GM23338 (cell line): ENCODE results near the gene ZNF519. TPM values are rescaled to one million over a fixed set of nuclear protein-coding genes. Genes with fewer than 3 reads are reported as not detected.

ENCODE experiments used
- ATAC-seq: fragments of 200-7000 bp; cut with Tn5 transposase; 3 replicates; pipeline ENCODE4 v1.9.1; 2020
- DNase-seq: peaks from one replicate; pipeline ENCODE4 v3.0.0-alpha.2; 2015; ENCODE audit warnings: low spot score
- H2AFZ ChIP-seq: fragments of 200-600 bp; sonication (generic); 2 replicates; pipeline ENCODE4 v1.8.0; 2016; ENCODE audit warnings: antibody characterized with exemption, mild to moderate bottlenecking, moderate library complexity
- H3F3A ChIP-seq: fragments of 200-600 bp; sonication (generic); replicated peaks from 2 replicates; pipeline ENCODE4 v1.8.0; 2017; ENCODE audit warnings: antibody characterized with exemption, mixed run types, low read depth
- H3K27ac ChIP-seq: fragments of 200-600 bp; sonication (generic); 2 replicates; pipeline ENCODE4 v1.6.1; 2016; ENCODE audit warnings: low read depth
- H3K27me3 ChIP-seq: fragments of 200-600 bp; sonication (generic); 2 replicates; pipeline ENCODE4 v1.8.0; 2016; ENCODE audit warnings: mild to moderate bottlenecking, mixed run types, moderate library complexity; ENCODE audit not compliant: insufficient read depth
- H3K36me3 ChIP-seq: fragments of 200-600 bp; sonication (generic); 2 replicates; pipeline ENCODE4 v1.8.0; 2016; ENCODE audit warnings: mild to moderate bottlenecking; ENCODE audit not compliant: insufficient read depth
- H3K4me1 ChIP-seq: fragments of 200-600 bp; sonication (generic); 2 replicates; pipeline ENCODE4 v1.8.0; 2016; ENCODE audit warnings: mild to moderate bottlenecking, moderate library complexity; ENCODE audit not compliant: insufficient read depth
- H3K4me2 ChIP-seq: fragments of 200-600 bp; sonication (generic); 2 replicates; pipeline ENCODE4 v1.7.1; 2017; ENCODE audit warnings: mixed run types
- H3K4me3 ChIP-seq: fragments of 200-600 bp; sonication (generic); 2 replicates; pipeline ENCODE4 v1.6.1; 2016; ENCODE audit warnings: mixed run types
- H3K79me2 ChIP-seq: fragments of 200-600 bp; sonication (generic); replicated peaks from 2 replicates; pipeline ENCODE4 v1.8.0; 2017; ENCODE audit warnings: mild to moderate bottlenecking; ENCODE audit not compliant: insufficient read depth
- H3K9me2 ChIP-seq: fragments of 200-600 bp; sonication (generic); 2 replicates; pipeline ENCODE4 v1.8.0; 2017; ENCODE audit not compliant: insufficient read depth
- H4K20me1 ChIP-seq: fragments of 200-600 bp; sonication (generic); replicated peaks from 2 replicates; pipeline ENCODE4 v1.8.0; 2017; ENCODE audit warnings: mild to moderate bottlenecking; ENCODE audit not compliant: insufficient read depth
- H3K27ac Mint-ChIP-seq: 2 replicates; pipeline ENCODE4 v1.8.0; 2020; ENCODE audit warnings: inconsistent platforms, mild to moderate bottlenecking, moderate library complexity, mixed read lengths
- H3K27me3 Mint-ChIP-seq: 3 replicates; pipeline ENCODE4 v1.8.0; 2022; ENCODE audit warnings: low read depth, mild to moderate bottlenecking, moderate library complexity, mixed read lengths, inconsistent platforms; ENCODE audit not compliant: insufficient read depth, poor library complexity
- H3K36me3 Mint-ChIP-seq: 3 replicates; pipeline ENCODE4 v1.8.0; 2021; ENCODE audit warnings: low read depth, mild to moderate bottlenecking, inconsistent platforms, moderate library complexity, mixed read lengths
- H3K4me1 Mint-ChIP-seq: 3 replicates; pipeline ENCODE4 v1.8.0; 2020; ENCODE audit warnings: mild to moderate bottlenecking, inconsistent platforms, mixed read lengths
- H3K4me3 Mint-ChIP-seq: 3 replicates; pipeline ENCODE4 v1.8.0; 2021; ENCODE audit warnings: moderate library complexity, mild to moderate bottlenecking, inconsistent platforms, mixed read lengths
- H3K9me3 Mint-ChIP-seq: 3 replicates; pipeline ENCODE4 v1.8.0; 2020; ENCODE audit warnings: moderate library complexity, mild to moderate bottlenecking, inconsistent platforms, mixed read lengths
- CREB1 ChIP-seq: fragments of 250-450 bp; sonication (Bioruptor Pico); IDR thresholded peaks from 2 replicates; pipeline ENCODE4 v1.5.0; 2020; ENCODE audit warnings: low read depth, mild to moderate bottlenecking, moderate library complexity
- EZH2 ChIP-seq: fragments of 200-600 bp; sonication (generic); IDR thresholded peaks from one replicate; pipeline ENCODE4 v1.8.0; 2017; ENCODE audit warnings: antibody characterized with exemption, mild to moderate bottlenecking, low read depth; ENCODE audit not compliant: unreplicated experiment
- EZH2phosphoT487 ChIP-seq: fragments of 200-600 bp; sonication (generic); IDR thresholded peaks from one replicate; pipeline ENCODE4 v1.8.1; 2018; ENCODE audit warnings: antibody characterized with exemption; ENCODE audit not compliant: unreplicated experiment
- JUNB ChIP-seq: IDR thresholded peaks from one replicate; pipeline ENCODE4 v1.6.1; 2016; ENCODE audit warnings: antibody characterized with exemption; ENCODE audit not compliant: unreplicated experiment
- NANOG ChIP-seq: IDR thresholded peaks from 2 replicates; pipeline ENCODE4 v1.6.1; 2016; ENCODE audit warnings: antibody characterized with exemption, borderline replicate concordance
- POLR2AphosphoS5 ChIP-seq: IDR thresholded peaks from 2 replicates; pipeline ENCODE4 v1.6.1; 2016; ENCODE audit warnings: antibody characterized with exemption, low read depth
- STAT1 ChIP-seq: IDR thresholded peaks from one replicate; pipeline ENCODE4 v1.6.1; 2016; ENCODE audit warnings: antibody characterized with exemption; ENCODE audit not compliant: unreplicated experiment
- ZNF114 ChIP-seq: fragments of 250-450 bp; sonication (Bioruptor Pico); IDR thresholded peaks from 2 replicates; pipeline ENCODE4 v1.5.0; 2020; ENCODE audit warnings: mild to moderate bottlenecking, moderate library complexity
- ZNF331 ChIP-seq: fragments of 250-450 bp; sonication (Bioruptor Pico); IDR thresholded peaks from 2 replicates; pipeline ENCODE4 v1.5.0; 2020; ENCODE audit warnings: low read depth, mild to moderate bottlenecking, moderate library complexity
- polyA plus RNA-seq: library from polyadenylated mRNA; unstranded; fragments of >200 nt; fragmentation: Nextera tagmentation; extraction: Ambion mirVana; gene quantifications from 2 replicates; pipeline ENCODE4 v1.2.1, GENCODE V29; 2016
- total RNA-seq: library from RNA; depleted of rRNA; stranded (reverse); fragments of >200 nt; shearing (Covaris generic); gene quantifications from 2 replicates; pipeline ENCODE4 v1.2.3, GENCODE V29; 2014
- TF ChIP-seq, protein P1 (sequence below): IDR thresholded peaks from one replicate; pipeline ENCODE4 v1.6.1; 2018; ENCODE audit warnings: antibody characterized with exemption; ENCODE audit not compliant: unreplicated experiment
- TF ChIP-seq, protein P2 (sequence below): IDR thresholded peaks from 2 replicates; pipeline ENCODE4 v1.6.1; 2016; ENCODE audit warnings: antibody characterized with exemption
- TF ChIP-seq, protein P3 (sequence below), 2 experiments: fragments of 200-600 bp in 1 of 2; sonication (generic) in 1 of 2; conservative IDR thresholded peaks; 2 replicates each; pipeline versions ENCODE4 v1.5.1 to v1.6.1; 2016 to 2017; ENCODE audit warnings: antibody characterized with exemption in 2 of 2, low read depth in 2 of 2, mild to moderate bottlenecking in 2 of 2, moderate library complexity in 1 of 2
- TF ChIP-seq, protein P4 (sequence below): fragments of 250-450 bp; sonication (Bioruptor Pico); IDR thresholded peaks from 2 replicates; pipeline ENCODE4 v1.5.0; 2020; ENCODE audit warnings: mild to moderate bottlenecking, moderate library complexity

Gene ZNF519
- total and polyA plus RNA-seq, 2 experiments from 2014 or later = 29.4 to 54.6 TPM

DNA sequence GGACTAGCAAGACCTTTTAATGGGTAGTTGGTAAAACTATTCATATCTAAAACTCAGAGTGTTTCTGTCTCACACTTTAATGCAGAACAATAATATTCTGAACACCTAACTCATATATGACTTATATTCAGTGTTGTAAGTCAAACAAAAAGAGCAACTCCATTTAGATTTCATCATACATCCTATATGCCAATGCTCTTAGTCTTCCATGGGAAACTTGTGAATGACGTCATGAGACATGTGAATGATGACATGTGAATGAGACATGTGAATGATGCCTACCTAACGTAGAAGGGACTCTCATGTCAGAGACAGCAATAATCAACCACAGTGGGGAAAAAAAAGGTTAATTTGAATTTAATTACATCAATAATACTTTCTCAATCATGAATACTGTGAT lies 28.0 kb downstream of the ZNF519 start:
- Histone ChIP-seq H4K20me1 (no peaks in the 10 kb centered on the region; the same call in 1 of the 2 replicates), H3K36me3 (peaks cover 15% of the 10 kb centered on the region), H3K4me2 (no peak overlapping the region), H3K4me3 (no peak overlapping the region), H3K79me2 (peaks cover 52% of the 10 kb centered on the region), H3F3A (no peaks in the 10 kb centered on the region), H3K27ac (no peak overlapping the region), H3K9me2 (no peaks in the 10 kb centered on the region), H3K4me1 (no peaks in the 10 kb centered on the region), H2AFZ (no peak overlapping the region), H3K27me3 (no peaks in the 10 kb centered on the region)
- DNase-seq (no peak), ATAC-seq (no peak)
- Mint-ChIP-seq H3K4me1 (no peaks in the 10 kb centered on the region), H3K27ac (no peak overlapping the region), H3K4me3 (no peak overlapping the region), H3K9me3 (peaks cover 62% of the 10 kb centered on the region), H3K27me3 (peaks cover 5% of the 10 kb centered on the region), H3K36me3 (peaks cover 84% of the 10 kb centered on the region)
- TF ChIP-seq STAT1 (no peak), ZNF331 (CRISPR knock-in tag) (no peak), POLR2AphosphoS5 (no peak), NANOG (no peak), JUNB (no peak), EZH2 (no peak), CREB1 (no peak), EZH2phosphoT487 (no peak), ZNF114 (no peak)
- TF ChIP-seq, protein P1, sequence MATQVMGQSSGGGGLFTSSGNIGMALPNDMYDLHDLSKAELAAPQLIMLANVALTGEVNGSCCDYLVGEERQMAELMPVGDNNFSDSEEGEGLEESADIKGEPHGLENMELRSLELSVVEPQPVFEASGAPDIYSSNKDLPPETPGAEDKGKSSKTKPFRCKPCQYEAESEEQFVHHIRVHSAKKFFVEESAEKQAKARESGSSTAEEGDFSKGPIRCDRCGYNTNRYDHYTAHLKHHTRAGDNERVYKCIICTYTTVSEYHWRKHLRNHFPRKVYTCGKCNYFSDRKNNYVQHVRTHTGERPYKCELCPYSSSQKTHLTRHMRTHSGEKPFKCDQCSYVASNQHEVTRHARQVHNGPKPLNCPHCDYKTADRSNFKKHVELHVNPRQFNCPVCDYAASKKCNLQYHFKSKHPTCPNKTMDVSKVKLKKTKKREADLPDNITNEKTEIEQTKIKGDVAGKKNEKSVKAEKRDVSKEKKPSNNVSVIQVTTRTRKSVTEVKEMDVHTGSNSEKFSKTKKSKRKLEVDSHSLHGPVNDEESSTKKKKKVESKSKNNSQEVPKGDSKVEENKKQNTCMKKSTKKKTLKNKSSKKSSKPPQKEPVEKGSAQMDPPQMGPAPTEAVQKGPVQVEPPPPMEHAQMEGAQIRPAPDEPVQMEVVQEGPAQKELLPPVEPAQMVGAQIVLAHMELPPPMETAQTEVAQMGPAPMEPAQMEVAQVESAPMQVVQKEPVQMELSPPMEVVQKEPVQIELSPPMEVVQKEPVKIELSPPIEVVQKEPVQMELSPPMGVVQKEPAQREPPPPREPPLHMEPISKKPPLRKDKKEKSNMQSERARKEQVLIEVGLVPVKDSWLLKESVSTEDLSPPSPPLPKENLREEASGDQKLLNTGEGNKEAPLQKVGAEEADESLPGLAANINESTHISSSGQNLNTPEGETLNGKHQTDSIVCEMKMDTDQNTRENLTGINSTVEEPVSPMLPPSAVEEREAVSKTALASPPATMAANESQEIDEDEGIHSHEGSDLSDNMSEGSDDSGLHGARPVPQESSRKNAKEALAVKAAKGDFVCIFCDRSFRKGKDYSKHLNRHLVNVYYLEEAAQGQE = no peak
- TF ChIP-seq, protein P2, sequence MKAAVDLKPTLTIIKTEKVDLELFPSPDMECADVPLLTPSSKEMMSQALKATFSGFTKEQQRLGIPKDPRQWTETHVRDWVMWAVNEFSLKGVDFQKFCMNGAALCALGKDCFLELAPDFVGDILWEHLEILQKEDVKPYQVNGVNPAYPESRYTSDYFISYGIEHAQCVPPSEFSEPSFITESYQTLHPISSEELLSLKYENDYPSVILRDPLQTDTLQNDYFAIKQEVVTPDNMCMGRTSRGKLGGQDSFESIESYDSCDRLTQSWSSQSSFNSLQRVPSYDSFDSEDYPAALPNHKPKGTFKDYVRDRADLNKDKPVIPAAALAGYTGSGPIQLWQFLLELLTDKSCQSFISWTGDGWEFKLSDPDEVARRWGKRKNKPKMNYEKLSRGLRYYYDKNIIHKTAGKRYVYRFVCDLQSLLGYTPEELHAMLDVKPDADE = no peak
- TF ChIP-seq, protein P3, sequence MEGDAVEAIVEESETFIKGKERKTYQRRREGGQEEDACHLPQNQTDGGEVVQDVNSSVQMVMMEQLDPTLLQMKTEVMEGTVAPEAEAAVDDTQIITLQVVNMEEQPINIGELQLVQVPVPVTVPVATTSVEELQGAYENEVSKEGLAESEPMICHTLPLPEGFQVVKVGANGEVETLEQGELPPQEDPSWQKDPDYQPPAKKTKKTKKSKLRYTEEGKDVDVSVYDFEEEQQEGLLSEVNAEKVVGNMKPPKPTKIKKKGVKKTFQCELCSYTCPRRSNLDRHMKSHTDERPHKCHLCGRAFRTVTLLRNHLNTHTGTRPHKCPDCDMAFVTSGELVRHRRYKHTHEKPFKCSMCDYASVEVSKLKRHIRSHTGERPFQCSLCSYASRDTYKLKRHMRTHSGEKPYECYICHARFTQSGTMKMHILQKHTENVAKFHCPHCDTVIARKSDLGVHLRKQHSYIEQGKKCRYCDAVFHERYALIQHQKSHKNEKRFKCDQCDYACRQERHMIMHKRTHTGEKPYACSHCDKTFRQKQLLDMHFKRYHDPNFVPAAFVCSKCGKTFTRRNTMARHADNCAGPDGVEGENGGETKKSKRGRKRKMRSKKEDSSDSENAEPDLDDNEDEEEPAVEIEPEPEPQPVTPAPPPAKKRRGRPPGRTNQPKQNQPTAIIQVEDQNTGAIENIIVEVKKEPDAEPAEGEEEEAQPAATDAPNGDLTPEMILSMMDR (conservative IDR thresholded peaks at IDR 0.05; ENCODE audit: low read depth in 2 of 2) = no peak
- TF ChIP-seq, protein P4, sequence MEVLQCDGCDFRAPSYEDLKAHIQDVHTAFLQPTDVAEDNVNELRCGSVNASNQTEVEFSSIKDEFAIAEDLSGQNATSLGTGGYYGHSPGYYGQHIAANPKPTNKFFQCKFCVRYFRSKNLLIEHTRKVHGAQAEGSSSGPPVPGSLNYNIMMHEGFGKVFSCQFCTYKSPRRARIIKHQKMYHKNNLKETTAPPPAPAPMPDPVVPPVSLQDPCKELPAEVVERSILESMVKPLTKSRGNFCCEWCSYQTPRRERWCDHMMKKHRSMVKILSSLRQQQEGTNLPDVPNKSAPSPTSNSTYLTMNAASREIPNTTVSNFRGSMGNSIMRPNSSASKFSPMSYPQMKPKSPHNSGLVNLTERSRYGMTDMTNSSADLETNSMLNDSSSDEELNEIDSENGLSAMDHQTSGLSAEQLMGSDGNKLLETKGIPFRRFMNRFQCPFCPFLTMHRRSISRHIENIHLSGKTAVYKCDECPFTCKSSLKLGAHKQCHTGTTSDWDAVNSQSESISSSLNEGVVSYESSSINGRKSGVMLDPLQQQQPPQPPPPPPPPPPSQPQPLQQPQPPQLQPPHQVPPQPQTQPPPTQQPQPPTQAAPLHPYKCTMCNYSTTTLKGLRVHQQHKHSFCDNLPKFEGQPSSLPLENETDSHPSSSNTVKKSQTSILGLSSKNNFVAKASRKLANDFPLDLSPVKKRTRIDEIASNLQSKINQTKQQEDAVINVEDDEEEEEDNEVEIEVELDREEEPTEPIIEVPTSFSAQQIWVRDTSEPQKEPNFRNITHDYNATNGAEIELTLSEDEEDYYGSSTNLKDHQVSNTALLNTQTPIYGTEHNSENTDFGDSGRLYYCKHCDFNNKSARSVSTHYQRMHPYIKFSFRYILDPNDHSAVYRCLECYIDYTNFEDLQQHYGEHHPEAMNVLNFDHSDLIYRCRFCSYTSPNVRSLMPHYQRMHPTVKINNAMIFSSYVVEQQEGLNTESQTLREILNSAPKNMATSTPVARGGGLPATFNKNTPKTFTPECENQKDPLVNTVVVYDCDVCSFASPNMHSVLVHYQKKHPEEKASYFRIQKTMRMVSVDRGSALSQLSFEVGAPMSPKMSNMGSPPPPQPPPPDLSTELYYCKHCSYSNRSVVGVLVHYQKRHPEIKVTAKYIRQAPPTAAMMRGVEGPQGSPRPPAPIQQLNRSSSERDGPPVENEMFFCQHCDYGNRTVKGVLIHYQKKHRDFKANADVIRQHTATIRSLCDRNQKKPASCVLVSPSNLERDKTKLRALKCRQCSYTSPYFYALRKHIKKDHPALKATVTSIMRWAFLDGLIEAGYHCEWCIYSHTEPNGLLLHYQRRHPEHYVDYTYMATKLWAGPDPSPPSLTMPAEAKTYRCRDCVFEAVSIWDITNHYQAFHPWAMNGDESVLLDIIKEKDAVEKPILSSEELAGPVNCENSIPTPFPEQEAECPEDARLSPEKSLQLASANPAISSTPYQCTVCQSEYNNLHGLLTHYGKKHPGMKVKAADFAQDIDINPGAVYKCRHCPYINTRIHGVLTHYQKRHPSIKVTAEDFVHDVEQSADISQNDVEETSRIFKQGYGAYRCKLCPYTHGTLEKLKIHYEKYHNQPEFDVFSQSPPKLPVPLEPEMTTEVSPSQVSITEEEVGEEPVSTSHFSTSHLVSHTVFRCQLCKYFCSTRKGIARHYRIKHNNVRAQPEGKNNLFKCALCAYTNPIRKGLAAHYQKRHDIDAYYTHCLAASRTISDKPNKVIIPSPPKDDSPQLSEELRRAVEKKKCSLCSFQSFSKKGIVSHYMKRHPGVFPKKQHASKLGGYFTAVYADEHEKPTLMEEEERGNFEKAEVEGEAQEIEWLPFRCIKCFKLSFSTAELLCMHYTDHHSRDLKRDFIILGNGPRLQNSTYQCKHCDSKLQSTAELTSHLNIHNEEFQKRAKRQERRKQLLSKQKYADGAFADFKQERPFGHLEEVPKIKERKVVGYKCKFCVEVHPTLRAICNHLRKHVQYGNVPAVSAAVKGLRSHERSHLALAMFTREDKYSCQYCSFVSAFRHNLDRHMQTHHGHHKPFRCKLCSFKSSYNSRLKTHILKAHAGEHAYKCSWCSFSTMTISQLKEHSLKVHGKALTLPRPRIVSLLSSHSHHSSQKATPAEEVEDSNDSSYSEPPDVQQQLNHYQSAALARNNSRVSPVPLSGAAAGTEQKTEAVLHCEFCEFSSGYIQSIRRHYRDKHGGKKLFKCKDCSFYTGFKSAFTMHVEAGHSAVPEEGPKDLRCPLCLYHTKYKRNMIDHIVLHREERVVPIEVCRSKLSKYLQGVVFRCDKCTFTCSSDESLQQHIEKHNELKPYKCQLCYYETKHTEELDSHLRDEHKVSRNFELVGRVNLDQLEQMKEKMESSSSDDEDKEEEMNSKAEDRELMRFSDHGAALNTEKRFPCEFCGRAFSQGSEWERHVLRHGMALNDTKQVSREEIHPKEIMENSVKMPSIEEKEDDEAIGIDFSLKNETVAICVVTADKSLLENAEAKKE (CRISPR knock-in tag) = no peak
